Suprapubic skin (tissue), 4 donors: ENCODE data around the gene QPCT. TPM values are rescaled to one million over a fixed set of nuclear protein-coding genes. Genes with fewer than 3 reads are reported as not detected.

Experiments used
- DNase-seq, 2 donors: peaks; one replicate each; pipeline ENCODE4 v3.0.0-alpha.2; 2019; ENCODE audit warnings: low spot score in 2 of 2
- H3K27ac ChIP-seq: fragments of 200-600 bp; sonication (generic); one replicate; pipeline ENCODE4 v1.5.1; 2019
- H3K27me3 ChIP-seq: fragments of 200-600 bp; sonication (generic); one replicate; pipeline ENCODE4 v1.5.1; 2019
- H3K36me3 ChIP-seq: fragments of 200-600 bp; sonication (generic); one replicate; pipeline ENCODE4 v1.5.1; 2019
- H3K4me1 ChIP-seq: fragments of 200-600 bp; sonication (generic); one replicate; pipeline ENCODE4 v1.5.1; 2019
- H3K4me3 ChIP-seq: fragments of 200-600 bp; sonication (generic); one replicate; pipeline ENCODE4 v1.5.1; 2019; ENCODE audit warnings: mild to moderate bottlenecking
- H3K9me3 ChIP-seq: fragments of 200-600 bp; sonication (generic); one replicate; pipeline ENCODE4 v1.5.1; 2019
- CTCF ChIP-seq, 2 donors: fragments of 200-600 bp in 1 of 2; fragments of 450-650 bp in 1 of 2; sonication (generic) in 1 of 2; IDR thresholded peaks; one replicate each; pipeline ENCODE4 v1.5.1; 2016 to 2019; ENCODE audit warnings: antibody characterized with exemption in 2 of 2, mild to moderate bottlenecking in 1 of 2, moderate library complexity in 1 of 2
- EP300 ChIP-seq: sonication (generic); formaldehyde crosslinking; IDR thresholded peaks from one replicate; pipeline ENCODE4 v1.6.1; 2017; ENCODE audit warnings: antibody characterized with exemption
- POLR2A ChIP-seq, 2 donors: fragments of 450-650 bp; IDR thresholded peaks; one replicate each; pipeline ENCODE4 v1.6.1; 2017; ENCODE audit warnings: antibody characterized with exemption in 2 of 2, mild to moderate bottlenecking in 2 of 2, moderate library complexity in 2 of 2
- POLR2AphosphoS5 ChIP-seq, 3 donors: sonication (generic); formaldehyde crosslinking; IDR thresholded peaks; one replicate each; pipeline ENCODE4 v1.6.1; 2017; ENCODE audit warnings: antibody characterized with exemption in 3 of 3
- WGBS: methylation state at CpG from one replicate; pipeline ENCODE4 v1.1.5; 2018; 5-methylcytosine and 5-hydroxymethylcytosine counted together
- total RNA-seq, 4 donors: library from RNA; depleted of rRNA; stranded (reverse); fragments of >200 nt; gene quantifications; one replicate each; pipeline ENCODE4 v1.1.0, GENCODE V29; 2016

QPCT gene
- total RNA-seq, 4 donors from 2014 or later, result 20.7 to 75.5 (median 47.6) TPM

GRCh38 chr2:37414470-37414949 lies 70.1 kb downstream of the QPCT start:
- H3K4me1 ChIP-seq, result no peaks in the 10 kb centered on the region
- no peak for DNase-seq
- H3K4me3 ChIP-seq, result no peak overlapping the region
- no peaks in the 10 kb centered on the region for H3K27me3 ChIP-seq
- H3K27ac ChIP-seq, result no peak overlapping the region
- 24% methylated on average over 8 of the region's 8 CpGs for WGBS
- H3K9me3 ChIP-seq, result no peaks in the 10 kb centered on the region
- H3K36me3 ChIP-seq, result no peaks in the 10 kb centered on the region
- TF ChIP-seq CTCF (IDR thresholded peaks at IDR 0.05) (peak; percentile 65 to 93), EP300 (no peak)

GRCh38 chr2:37415128-37415820 lies 70.8 kb downstream of the QPCT start:
- WGBS, result 92% methylated on average over 7 of the region's 7 CpGs
- Histone ChIP-seq H3K4me1 (no peaks in the 10 kb centered on the region), H3K27me3 (no peaks in the 10 kb centered on the region), H3K27ac (no peak overlapping the region), H3K36me3 (no peaks in the 10 kb centered on the region), H3K4me3 (no peak overlapping the region), H3K9me3 (no peaks in the 10 kb centered on the region)
- DNase-seq, result no peak
- TF ChIP-seq EP300, result no peak
- TF ChIP-seq CTCF (IDR thresholded peaks at IDR 0.05), result no peak
- no peak for TF ChIP-seq POLR2AphosphoS5 (IDR thresholded peaks at IDR 0.05)
- TF ChIP-seq POLR2A (IDR thresholded peaks at IDR 0.05), result no peak

GRCh38 chr2:37417321-37417720 lies 72.9 kb downstream of the QPCT start:
- Histone ChIP-seq H3K9me3 (no peaks in the 10 kb centered on the region), H3K27ac (no peak overlapping the region), H3K27me3 (no peaks in the 10 kb centered on the region), H3K4me1 (no peaks in the 10 kb centered on the region), H3K36me3 (no peaks in the 10 kb centered on the region), H3K4me3 (no peak overlapping the region)
- DNase-seq, result no peak
- TF ChIP-seq CTCF (IDR thresholded peaks at IDR 0.05) (no peak), POLR2AphosphoS5 (IDR thresholded peaks at IDR 0.05) (no peak), EP300 (no peak), POLR2A (IDR thresholded peaks at IDR 0.05) (no peak)
- 48% methylated on average over 4 of the region's 4 CpGs for whole genome bisulfite sequencing

- H3K9me3 ChIP-seq, result no peaks in the 10 kb centered on the region
- DNase-seq, result no peak
- TF ChIP-seq POLR2A (IDR thresholded peaks at IDR 0.05) (no peak), POLR2AphosphoS5 (IDR thresholded peaks at IDR 0.05) (no peak), CTCF (IDR thresholded peaks at IDR 0.05) (no peak), EP300 (no peak)
- H3K27me3 ChIP-seq, result no peaks in the 10 kb centered on the region
- no peaks in the 10 kb centered on the region for H3K36me3 ChIP-seq
- H3K4me3 ChIP-seq, result no peak overlapping the region
- no peaks in the 10 kb centered on the region for H3K4me1 ChIP-seq
- H3K27ac ChIP-seq, result no peak overlapping the region
- 86% methylated on average over 6 of the region's 6 CpGs for WGBS
These were observed 74.5 kb downstream of the QPCT start for GRCh38 chr2:37418956-37419355.

GRCh38 chr2:37421686-37422085 lies 77.3 kb downstream of the QPCT start:
- Histone ChIP-seq H3K9me3 (no peaks in the 10 kb centered on the region), H3K27me3 (no peaks in the 10 kb centered on the region), H3K36me3 (no peaks in the 10 kb centered on the region), H3K4me1 (no peaks in the 10 kb centered on the region), H3K27ac (no peak overlapping the region), H3K4me3 (no peak overlapping the region)
- no peak for TF ChIP-seq POLR2AphosphoS5 (IDR thresholded peaks at IDR 0.05)
- TF ChIP-seq CTCF (IDR thresholded peaks at IDR 0.05), result no peak
- no peak for TF ChIP-seq POLR2A (IDR thresholded peaks at IDR 0.05)
- no peak for TF ChIP-seq EP300
- WGBS, result 86% methylated on average over 6 of the region's 6 CpGs
- DNase-seq, result no peak
